ENCODE results near the gene KCNMB2. TPM values are rescaled to one million over a fixed set of nuclear protein-coding genes. Genes with fewer than 3 reads are reported as not detected.

Gene KCNMB2
- total RNA-seq, 2 donors from 2014 or later, result not detected

DNA sequence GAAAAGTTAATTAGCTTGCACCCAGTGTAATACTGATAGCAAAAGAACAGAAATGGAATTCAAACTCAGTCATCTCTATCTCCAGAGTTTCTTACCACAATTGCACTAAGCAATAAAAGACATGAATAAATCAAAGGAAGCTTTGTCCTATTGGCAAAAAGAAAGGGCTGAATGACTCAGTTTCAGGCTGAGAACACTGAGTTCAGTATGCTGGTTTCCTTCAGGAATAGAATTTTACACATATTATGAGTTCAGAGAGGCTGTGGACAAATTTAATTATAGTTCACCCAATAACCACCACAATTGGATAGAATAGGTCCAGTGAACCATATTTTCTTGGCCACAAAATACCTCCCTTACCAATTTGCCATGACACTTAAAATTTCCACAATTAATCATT lies 249.7 kb downstream of the KCNMB2 start:
- Mint-ChIP-seq H3K27me3 (ENCODE audit: insufficient read depth) (peaks cover 4% of the 10 kb centered on the region), H3K4me3 (no peak overlapping the region), H3K27ac (no peak overlapping the region), H3K9me3 (no peaks in the 10 kb centered on the region), H3K36me3 (ENCODE audit: low read depth) (no peaks in the 10 kb centered on the region), H3K4me1 (no peaks in the 10 kb centered on the region)
- Histone ChIP-seq H3K27ac (ENCODE audit: low read depth, low read length) (no peak overlapping the region), H3K4me1 (ENCODE audit: control insufficient read depth, insufficient read depth, low read length) (no peaks in the 10 kb centered on the region), H3K36me3 (ENCODE audit: control insufficient read depth, insufficient read depth, low read length) (no peaks in the 10 kb centered on the region), H3K9ac (ENCODE audit: extremely low read depth, low read length, poor library complexity, severe bottlenecking) (no peak overlapping the region), H3K27me3 (ENCODE audit: control insufficient read depth, insufficient read depth, low read length, poor library complexity, severe bottlenecking) (no peaks in the 10 kb centered on the region), H3K4me3 (ENCODE audit: low read length) (no peak overlapping the region), H3K9me3 (ENCODE audit: control insufficient read depth, low read length) (peaks cover 8% of the 10 kb centered on the region)
- TF ChIP-seq, protein P1, sequence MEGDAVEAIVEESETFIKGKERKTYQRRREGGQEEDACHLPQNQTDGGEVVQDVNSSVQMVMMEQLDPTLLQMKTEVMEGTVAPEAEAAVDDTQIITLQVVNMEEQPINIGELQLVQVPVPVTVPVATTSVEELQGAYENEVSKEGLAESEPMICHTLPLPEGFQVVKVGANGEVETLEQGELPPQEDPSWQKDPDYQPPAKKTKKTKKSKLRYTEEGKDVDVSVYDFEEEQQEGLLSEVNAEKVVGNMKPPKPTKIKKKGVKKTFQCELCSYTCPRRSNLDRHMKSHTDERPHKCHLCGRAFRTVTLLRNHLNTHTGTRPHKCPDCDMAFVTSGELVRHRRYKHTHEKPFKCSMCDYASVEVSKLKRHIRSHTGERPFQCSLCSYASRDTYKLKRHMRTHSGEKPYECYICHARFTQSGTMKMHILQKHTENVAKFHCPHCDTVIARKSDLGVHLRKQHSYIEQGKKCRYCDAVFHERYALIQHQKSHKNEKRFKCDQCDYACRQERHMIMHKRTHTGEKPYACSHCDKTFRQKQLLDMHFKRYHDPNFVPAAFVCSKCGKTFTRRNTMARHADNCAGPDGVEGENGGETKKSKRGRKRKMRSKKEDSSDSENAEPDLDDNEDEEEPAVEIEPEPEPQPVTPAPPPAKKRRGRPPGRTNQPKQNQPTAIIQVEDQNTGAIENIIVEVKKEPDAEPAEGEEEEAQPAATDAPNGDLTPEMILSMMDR (conservative IDR thresholded peaks at IDR 0.05), result no peak
- no peak for DNase-seq

DNA sequence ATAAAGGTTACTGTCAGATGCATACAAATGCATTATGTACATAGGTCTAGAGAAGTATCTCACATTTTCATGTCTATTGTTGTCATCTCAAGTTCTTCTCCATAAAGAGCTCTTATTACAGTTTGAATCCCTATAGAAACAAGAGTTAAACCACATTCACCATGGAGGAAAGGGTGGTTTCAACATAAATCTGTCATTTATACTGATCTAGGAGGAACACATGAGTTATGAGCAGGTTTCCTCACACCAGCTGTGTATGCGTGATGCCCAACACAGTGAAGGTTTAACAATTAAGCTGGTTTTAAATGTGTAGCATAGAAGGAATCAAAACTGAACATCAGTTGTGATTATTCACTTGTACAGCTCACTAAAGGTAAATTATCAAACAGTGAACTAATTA lies 251.7 kb downstream of the KCNMB2 start:
- Mint-ChIP-seq H3K27me3 (ENCODE audit: insufficient read depth) (peaks cover 4% of the 10 kb centered on the region), H3K36me3 (ENCODE audit: low read depth) (no peaks in the 10 kb centered on the region), H3K4me1 (no peaks in the 10 kb centered on the region), H3K27ac (no peak overlapping the region), H3K4me3 (no peak overlapping the region), H3K9me3 (no peaks in the 10 kb centered on the region)
- H3K4me1 ChIP-seq (ENCODE audit: control insufficient read depth, insufficient read depth, low read length), result no peaks in the 10 kb centered on the region
- WGBS, 2 experiments (ENCODE audit: insufficient coverage in 1 of 2, insufficient read length in 1 of 2), result 56% methylated on average over 1 of the region's 1 CpG; no CpG with 5 or more reads in 1 of the 2 experiments
- H3K36me3 ChIP-seq (ENCODE audit: control insufficient read depth, insufficient read depth, low read length), result no peaks in the 10 kb centered on the region
- no peak for DNase-seq
- H3K4me3 ChIP-seq (ENCODE audit: low read length), result no peak overlapping the region
- no peak overlapping the region for H3K9ac ChIP-seq (ENCODE audit: extremely low read depth, low read length, poor library complexity, severe bottlenecking)
- peaks cover 17% of the 10 kb centered on the region for H3K9me3 ChIP-seq (ENCODE audit: control insufficient read depth, low read length)
- peaks cover under 1% of the 10 kb centered on the region for H3K27me3 ChIP-seq (ENCODE audit: control insufficient read depth, insufficient read depth, low read length, poor library complexity, severe bottlenecking)
- no peak overlapping the region for H3K27ac ChIP-seq (ENCODE audit: low read depth, low read length)
- TF ChIP-seq, protein P1 (conservative IDR thresholded peaks at IDR 0.05), result no peak

DNA sequence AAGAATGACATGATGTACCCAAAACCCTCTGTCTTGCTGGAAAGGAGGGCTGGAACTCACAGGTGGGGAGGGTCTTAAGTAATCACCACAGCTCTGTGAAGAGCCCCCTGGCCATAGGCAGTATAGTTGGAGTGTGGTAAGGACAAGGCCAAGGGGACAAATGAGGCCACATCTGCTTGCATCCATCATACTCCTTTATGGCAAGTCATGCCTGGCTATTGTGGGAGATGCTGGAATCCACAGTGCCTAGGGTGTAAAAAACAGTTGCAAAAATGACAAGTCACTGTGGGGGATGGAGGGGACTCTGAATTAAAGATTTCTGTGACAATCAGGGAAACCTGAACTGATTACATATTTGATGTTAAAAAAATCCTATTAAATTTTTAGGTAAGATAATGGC lies 258.5 kb downstream of the KCNMB2 start:
- peaks cover 17% of the 10 kb centered on the region for H3K9me3 ChIP-seq (ENCODE audit: control insufficient read depth, low read length)
- no peak overlapping the region for H3K9ac ChIP-seq (ENCODE audit: extremely low read depth, low read length, poor library complexity, severe bottlenecking)
- H3K4me3 Mint-ChIP-seq, result no peak overlapping the region
- peaks cover 2% of the 10 kb centered on the region for H3K4me1 Mint-ChIP-seq
- no peaks in the 10 kb centered on the region for H3K4me1 ChIP-seq (ENCODE audit: control insufficient read depth, insufficient read depth, low read length)
- H3K4me3 ChIP-seq (ENCODE audit: low read length), result no peak overlapping the region
- DNase-seq, result no peak
- no peaks in the 10 kb centered on the region for H3K36me3 Mint-ChIP-seq (ENCODE audit: low read depth)
- H3K27me3 Mint-ChIP-seq (ENCODE audit: insufficient read depth), result peaks cover 13% of the 10 kb centered on the region
- H3K27ac Mint-ChIP-seq, result no peak overlapping the region
- H3K27ac ChIP-seq (ENCODE audit: low read depth, low read length), result no peak overlapping the region
- no peaks in the 10 kb centered on the region for H3K36me3 ChIP-seq (ENCODE audit: control insufficient read depth, insufficient read depth, low read length)
- peaks cover 18% of the 10 kb centered on the region for H3K27me3 ChIP-seq (ENCODE audit: control insufficient read depth, insufficient read depth, low read length, poor library complexity, severe bottlenecking)
- TF ChIP-seq, protein P1 (conservative IDR thresholded peaks at IDR 0.05), result no peak
- H3K9me3 Mint-ChIP-seq, result peaks cover 4% of the 10 kb centered on the region
